Astrocyte of the cerebellum (primary cell): ENCODE measurements around the gene NPIPB13.
"Not testable (repeated sequence)": the region's sequence is repeated elsewhere in the genome, so short reads cannot be mapped to it uniquely, and the experiment has no call there.

Source experiments
- DNase-seq: peaks from one replicate; pipeline ENCODE4 v3.0.0-alpha.2; 2011; ENCODE audit warnings: low read depth
- H3K4me3 ChIP-seq: 2 replicates; pipeline ENCODE4 v1.5.1; 2011; ENCODE audit warnings: mild to moderate bottlenecking, low read depth, low read length, moderate library complexity
- in situ Hi-C: cut with HindIII; loops from 2 replicates; pipeline ENCODE4 v1.10.0; 2017; ENCODE audit warnings: low sequenced_read_pairs

The NPIPB13 gene

GRCh38 chr16:30248379-30248778 lies at the start of gene NPIPB13:
TSS of gene NPIPB13 (minus strand) at chr16:30248479. CDS start at chr16:30245573, 2,906 bp downstream.
- DNase-seq, in situ Hi-C loops, H3K4me3 ChIP-seq: not testable (repeated sequence)

GRCh38 chr16:30282357-30282756 lies 34.1 kb upstream of the NPIPB13 start:
- H3K4me3 ChIP-seq, in situ Hi-C loops: not testable (repeated sequence)

GRCh38 chr16:30278523-30278922 lies 30.2 kb upstream of the NPIPB13 start:
- H3K4me3 ChIP-seq, in situ Hi-C loops, DNase-seq: not testable (repeated sequence)

More at GRCh38 chr16:30282357-30282756, 34.1 kb upstream of the NPIPB13 start:
- DNase-seq = not testable (repeated sequence)

- DNase-seq, H3K4me3 ChIP-seq, in situ Hi-C loops: not testable (repeated sequence)
Observed at GRCh38 chr16:30217082-30217481, 31.2 kb downstream of the NPIPB13 start.

GRCh38 chr16:30211414-30211813 lies 36.9 kb downstream of the NPIPB13 start:
- H3K4me3 ChIP-seq, DNase-seq, in situ Hi-C loops: not testable (repeated sequence)

GRCh38 chr16:30209032-30209431 lies 39.2 kb downstream of the NPIPB13 start:
- DNase-seq, H3K4me3 ChIP-seq, in situ Hi-C loops: not testable (repeated sequence)

GRCh38 chr16:30207063-30207704 lies 41.1 kb downstream of the NPIPB13 start:
- H3K4me3 ChIP-seq, DNase-seq, in situ Hi-C loops: not testable (repeated sequence)

- in situ Hi-C loops, DNase-seq: not testable (repeated sequence)
- H3K4me3 ChIP-seq = peak overlapping the region; percentile 29
Observed at GRCh38 chr16:30206252-30206651, 42.0 kb downstream of the NPIPB13 start.

GRCh38 chr16:30205541-30206236 lies 42.6 kb downstream of the NPIPB13 start:
- in situ Hi-C loops, DNase-seq: not testable (repeated sequence)
- peak overlapping the region; percentile 29 for H3K4me3 ChIP-seq

GRCh38 chr16:30199608-30200343 lies 48.5 kb downstream of the NPIPB13 start:
- DNase-seq, H3K4me3 ChIP-seq, in situ Hi-C loops: not testable (repeated sequence)

GRCh38 chr16:30199049-30199448 lies 49.2 kb downstream of the NPIPB13 start, which contains the start of gene SULT1A3:
TSS of gene SULT1A3 (plus strand) at chr16:30199255. CDS start at chr16:30200729, 1,474 bp downstream.
- in situ Hi-C loops, H3K4me3 ChIP-seq, DNase-seq: not testable (repeated sequence)
